Measurements from ENCODE around the gene PRTG. TPM values are rescaled to one million over a fixed set of nuclear protein-coding genes. Genes with fewer than 3 reads are reported as not detected.
A peak's percentile ranks its signal among the peaks of the same experiment; 100 is the strongest.
"Not testable (repeated sequence)": the region's sequence is repeated elsewhere in the genome, so short reads cannot be mapped to it uniquely, and the experiment has no call there.

PRTG gene
- total RNA-seq, 2 experiments from 2014 or later: not detected

DNA sequence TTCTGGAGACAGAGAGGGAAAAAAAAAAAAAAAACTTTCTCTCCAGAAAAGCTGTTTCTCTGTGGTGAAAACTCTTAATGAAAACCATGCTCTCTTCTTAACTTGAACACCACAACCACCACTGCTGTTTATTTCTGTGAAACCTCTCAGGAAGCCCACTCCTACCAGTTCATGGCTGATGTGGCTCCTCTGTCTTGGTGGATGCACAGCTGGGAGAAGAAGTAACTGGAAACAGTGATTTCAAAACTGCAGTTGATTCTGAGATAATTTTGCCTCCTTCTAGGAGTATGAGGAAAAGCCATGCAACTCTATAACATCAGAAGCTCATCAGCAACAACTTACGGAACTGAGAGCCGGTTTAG lies 114.6 kb downstream of the PRTG start:
- no peak overlapping the region for H3K4me3 Mint-ChIP-seq
- ChIA-PET POLR2A (no interaction called here), CTCF (interaction anchor here (0.7 kb wide), 1 partner anchor 64 kb away, joined by 3 read pairs; no protein-coding TSS in a partner anchor)
- no peaks in the 10 kb centered on the region for H3K9me3 Mint-ChIP-seq (ENCODE audit: low read depth)
- no peaks in the 10 kb centered on the region for H3K27me3 Mint-ChIP-seq
- intact Hi-C loops (cut with DNase I, micrococcal nuclease): no loop called here
- H3K36me3 Mint-ChIP-seq (ENCODE audit: low read depth): no peaks in the 10 kb centered on the region
- DNase-seq (no peak), ATAC-seq (no peak)
- no peak overlapping the region for H3K27ac Mint-ChIP-seq
- no peaks in the 10 kb centered on the region for H3K4me1 Mint-ChIP-seq

DNA sequence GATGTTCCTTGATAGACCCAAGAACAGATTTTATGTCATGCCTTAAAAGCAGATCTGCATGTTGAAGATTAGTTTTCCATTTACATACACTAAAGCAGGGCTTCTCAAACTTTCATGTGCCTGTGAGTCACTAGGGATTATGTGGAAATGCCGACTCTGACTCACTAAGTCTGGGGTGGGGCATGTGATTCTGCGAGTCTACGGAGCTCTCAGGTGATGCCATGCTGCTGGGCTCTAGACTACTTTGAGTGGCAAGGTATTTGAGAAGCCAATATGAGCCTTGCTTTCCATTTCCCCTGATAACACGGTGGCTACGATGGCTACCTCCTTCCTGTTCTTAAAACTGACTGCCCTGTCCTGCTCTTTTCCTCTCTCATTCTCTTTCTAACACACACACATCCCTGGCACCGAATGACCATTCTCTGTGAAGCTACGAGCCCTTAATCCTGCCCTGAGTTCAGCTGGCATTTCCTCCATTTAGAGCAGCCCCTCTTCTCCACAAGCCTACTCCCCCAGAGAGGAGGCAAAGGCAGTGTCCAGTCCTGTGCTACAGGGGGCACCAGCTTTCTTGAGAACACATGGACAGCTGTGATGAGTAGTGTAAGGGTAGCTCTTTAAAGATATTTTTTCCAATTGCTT lies 115.1 kb downstream of the PRTG start:
- H3K36me3 Mint-ChIP-seq (ENCODE audit: low read depth): no peaks in the 10 kb centered on the region
- no peaks in the 10 kb centered on the region for H3K9me3 Mint-ChIP-seq (ENCODE audit: low read depth)
- CTCF ChIA-PET: interaction anchor here (0.7 kb wide), 1 partner anchor 65 kb away, joined by 3 read pairs; no protein-coding TSS in a partner anchor
- POLR2A ChIA-PET: no interaction called here
- intact Hi-C loops (cut with DNase I, micrococcal nuclease): no loop called here
- no peak overlapping the region for H3K4me3 Mint-ChIP-seq
- no peaks in the 10 kb centered on the region for H3K27me3 Mint-ChIP-seq
- no peak overlapping the region for H3K27ac Mint-ChIP-seq
- ATAC-seq (peak; percentile 19), DNase-seq (peak; percentile 13)
- H3K4me1 Mint-ChIP-seq: no peaks in the 10 kb centered on the region

GRCh38 chr15:55619783-55620182 lies 123.2 kb downstream of the PRTG start:
- ChIA-PET CTCF (interaction anchor here (1.3 kb wide), 1 partner anchor 14 kb away, joined by 4 read pairs; no protein-coding TSS in a partner anchor), POLR2A (no interaction called here)
- DNase-seq (no peak), ATAC-seq (no peak)
- Mint-ChIP-seq H3K27ac (no peak overlapping the region), H3K36me3 (ENCODE audit: low read depth) (no peaks in the 10 kb centered on the region), H3K4me1 (no peaks in the 10 kb centered on the region), H3K27me3 (peaks cover 13% of the 10 kb centered on the region), H3K9me3 (ENCODE audit: low read depth) (no peaks in the 10 kb centered on the region), H3K4me3 (no peak overlapping the region)
- intact Hi-C loops (cut with DNase I, micrococcal nuclease): no loop called here

DNA sequence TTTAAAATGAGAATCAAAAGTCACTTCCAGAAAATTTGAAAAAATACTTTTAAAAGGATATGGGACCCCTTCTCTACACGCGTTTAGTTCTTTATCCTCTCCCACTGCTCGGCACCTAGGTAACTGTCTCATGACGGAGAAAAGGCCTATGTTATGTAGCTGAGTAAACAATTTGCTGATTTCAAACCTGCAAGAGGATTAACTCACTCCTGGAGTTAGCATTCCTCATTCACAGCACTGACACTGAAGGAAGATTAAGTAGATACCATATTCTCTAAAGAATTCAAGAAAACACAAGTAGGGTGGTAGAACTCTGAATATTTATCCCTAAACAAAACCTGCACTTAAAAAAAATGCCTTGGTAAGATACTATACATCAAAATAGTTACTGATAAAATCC lies 124.6 kb downstream of the PRTG start:
- POLR2A ChIA-PET: no interaction called here
- CTCF ChIA-PET: interaction anchor here (1.4 kb wide), 1 partner anchor 92 kb away, joined by 4 read pairs; no protein-coding TSS in a partner anchor

GRCh38 chr15:55615445-55615844 lies 127.5 kb downstream of the PRTG start:
- H3K4me1 Mint-ChIP-seq: no peaks in the 10 kb centered on the region
- no peak for ATAC-seq
- no peak for DNase-seq
- H3K4me3 Mint-ChIP-seq: no peak overlapping the region
- intact Hi-C loops (cut with DNase I, micrococcal nuclease): no loop called here
- no peaks in the 10 kb centered on the region for H3K9me3 Mint-ChIP-seq (ENCODE audit: low read depth)
- peaks cover 22% of the 10 kb centered on the region for H3K27me3 Mint-ChIP-seq
- CTCF ChIA-PET: no interaction called here
- H3K36me3 Mint-ChIP-seq (ENCODE audit: low read depth): no peaks in the 10 kb centered on the region
- H3K27ac Mint-ChIP-seq: no peak overlapping the region
- POLR2A ChIA-PET: no interaction called here

More for the DNA sequence above, 124.6 kb downstream of the PRTG start:
- no peaks in the 10 kb centered on the region for H3K4me1 Mint-ChIP-seq
- no peak for DNase-seq
- no peak for ATAC-seq
- intact Hi-C loops (cut with DNase I, micrococcal nuclease): no loop called here
- no peak overlapping the region for H3K27ac Mint-ChIP-seq
- H3K36me3 Mint-ChIP-seq (ENCODE audit: low read depth): no peaks in the 10 kb centered on the region
- no peaks in the 10 kb centered on the region for H3K9me3 Mint-ChIP-seq (ENCODE audit: low read depth)
- H3K4me3 Mint-ChIP-seq: no peak overlapping the region
- peaks cover 18% of the 10 kb centered on the region for H3K27me3 Mint-ChIP-seq

DNA sequence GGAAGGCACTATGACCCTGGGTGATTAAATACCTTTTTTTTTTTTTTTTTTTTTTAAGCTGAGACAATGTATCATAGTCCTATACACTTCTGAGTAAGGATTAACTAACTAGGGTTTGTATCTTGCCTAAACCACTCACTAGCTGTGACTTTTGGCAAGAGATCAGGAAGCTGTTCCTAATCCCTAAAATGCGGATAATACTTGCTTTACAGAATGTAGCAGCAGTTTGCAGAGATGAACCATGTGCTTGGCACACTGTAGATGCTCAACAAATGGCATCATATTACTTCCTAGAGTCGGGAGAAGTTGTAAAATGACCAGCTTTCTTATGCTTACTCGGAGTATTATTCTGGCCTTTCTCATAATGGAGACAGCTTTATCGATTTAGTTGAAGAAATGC lies 129.2 kb downstream of the PRTG start:
- peaks cover 21% of the 10 kb centered on the region for H3K27me3 Mint-ChIP-seq
- no peak for DNase-seq
- H3K4me3 Mint-ChIP-seq: no peak overlapping the region
- H3K36me3 Mint-ChIP-seq (ENCODE audit: low read depth): no peaks in the 10 kb centered on the region
- POLR2A ChIA-PET: interaction anchor here (0.7 kb wide), 1 partner anchor 249 kb away, joined by 3 read pairs; no protein-coding TSS in a partner anchor
- intact Hi-C loops (cut with DNase I, micrococcal nuclease): no loop called here
- CTCF ChIA-PET: interaction anchor here (0.7 to 1.1 kb wide), 2 partner anchors 11 to 33 kb away, joined by 3 read pairs; no protein-coding TSS in a partner anchor
- no peaks in the 10 kb centered on the region for H3K9me3 Mint-ChIP-seq (ENCODE audit: low read depth)
- no peak for ATAC-seq
- no peaks in the 10 kb centered on the region for H3K4me1 Mint-ChIP-seq
- no peak overlapping the region for H3K27ac Mint-ChIP-seq

- peaks cover 7% of the 10 kb centered on the region for H3K27me3 Mint-ChIP-seq
- no peak for DNase-seq
- H3K4me1 Mint-ChIP-seq: no peaks in the 10 kb centered on the region
- peaks cover 6% of the 10 kb centered on the region for H3K9me3 Mint-ChIP-seq (ENCODE audit: low read depth)
- ChIA-PET POLR2A (no interaction called here), CTCF (no interaction called here)
- no peak for ATAC-seq
- H3K4me3 Mint-ChIP-seq: no peak overlapping the region
- H3K36me3 Mint-ChIP-seq (ENCODE audit: low read depth): no peaks in the 10 kb centered on the region
- intact Hi-C loops (cut with DNase I, micrococcal nuclease): no loop called here
- no peak overlapping the region for H3K27ac Mint-ChIP-seq
Observed at GRCh38 chr15:55606214-55606613, 136.7 kb downstream of the PRTG start.

DNA sequence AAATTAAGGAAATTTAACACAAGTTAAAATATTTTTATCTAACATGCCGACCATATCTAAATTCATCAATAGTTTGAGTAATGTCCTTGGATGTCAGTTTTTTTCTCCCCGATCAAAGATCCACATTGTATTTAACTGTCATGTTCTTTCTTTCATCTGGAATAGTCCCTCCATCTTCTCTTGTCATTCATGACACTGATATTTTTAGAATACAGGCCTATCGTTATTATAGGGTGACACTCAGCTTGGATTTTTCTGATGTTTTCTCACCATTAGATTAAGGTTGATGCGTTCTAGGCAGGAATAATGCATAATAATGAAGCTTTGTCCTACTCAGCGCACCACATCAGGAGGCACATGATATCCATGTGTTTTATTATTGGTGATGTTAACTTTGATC lies 141.6 kb downstream of the PRTG start:
- no peak for ATAC-seq
- H3K27me3 Mint-ChIP-seq: peaks cover 6% of the 10 kb centered on the region
- ChIA-PET POLR2A (no interaction called here), CTCF (no interaction called here)
- no peaks in the 10 kb centered on the region for H3K36me3 Mint-ChIP-seq (ENCODE audit: low read depth)
- H3K4me1 Mint-ChIP-seq: no peaks in the 10 kb centered on the region
- intact Hi-C loops (cut with DNase I, micrococcal nuclease): no loop called here
- H3K9me3 Mint-ChIP-seq (ENCODE audit: low read depth): no peaks in the 10 kb centered on the region
- no peak overlapping the region for H3K27ac Mint-ChIP-seq
- no peak overlapping the region for H3K4me3 Mint-ChIP-seq
- no peak for DNase-seq

DNA sequence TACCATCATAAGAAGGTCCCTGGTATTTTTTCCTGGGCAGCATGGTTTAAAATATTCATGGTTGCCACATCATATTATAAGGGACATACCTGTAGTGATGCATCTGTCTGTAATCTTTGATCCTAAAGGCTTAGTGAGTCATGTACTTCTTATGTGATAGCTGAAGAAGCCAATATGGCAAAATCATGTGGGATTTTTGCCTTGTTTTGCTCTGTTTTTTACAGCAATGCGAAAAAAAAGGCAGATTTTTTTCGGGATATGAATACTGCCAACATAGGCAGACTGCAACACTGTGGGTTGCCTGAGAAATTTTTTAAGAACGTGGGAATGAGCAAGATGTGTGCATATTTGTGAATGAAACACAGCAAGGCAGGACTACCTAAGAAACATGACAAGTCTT lies 143.5 kb downstream of the PRTG start:
- intact Hi-C loops (cut with DNase I, micrococcal nuclease): no loop called here
- Mint-ChIP-seq H3K27ac (no peak overlapping the region), H3K4me1 (no peaks in the 10 kb centered on the region), H3K9me3 (ENCODE audit: low read depth) (no peaks in the 10 kb centered on the region), H3K4me3 (no peak overlapping the region), H3K36me3 (ENCODE audit: low read depth) (no peaks in the 10 kb centered on the region), H3K27me3 (peaks cover 9% of the 10 kb centered on the region)
- ATAC-seq (no peak), DNase-seq (no peak)
- ChIA-PET POLR2A (no interaction called here), CTCF (interaction anchor here (0.6 kb wide), 1 partner anchor 112 kb away, joined by 3 read pairs; no protein-coding TSS in a partner anchor)

GRCh38 chr15:55593019-55593418 lies 149.9 kb downstream of the PRTG start:
- peaks cover 31% of the 10 kb centered on the region for H3K27me3 Mint-ChIP-seq
- H3K9me3 Mint-ChIP-seq (ENCODE audit: low read depth); H3K27ac Mint-ChIP-seq; intact Hi-C loops (cut with DNase I, micrococcal nuclease); ATAC-seq; H3K36me3 Mint-ChIP-seq (ENCODE audit: low read depth); H3K4me1 Mint-ChIP-seq; POLR2A ChIA-PET; DNase-seq; H3K4me3 Mint-ChIP-seq: not testable (repeated sequence)
- CTCF ChIA-PET: interaction anchor here (1.1 kb wide), 1 partner anchor 66 kb away, joined by 3 read pairs; no protein-coding TSS in a partner anchor

DNA sequence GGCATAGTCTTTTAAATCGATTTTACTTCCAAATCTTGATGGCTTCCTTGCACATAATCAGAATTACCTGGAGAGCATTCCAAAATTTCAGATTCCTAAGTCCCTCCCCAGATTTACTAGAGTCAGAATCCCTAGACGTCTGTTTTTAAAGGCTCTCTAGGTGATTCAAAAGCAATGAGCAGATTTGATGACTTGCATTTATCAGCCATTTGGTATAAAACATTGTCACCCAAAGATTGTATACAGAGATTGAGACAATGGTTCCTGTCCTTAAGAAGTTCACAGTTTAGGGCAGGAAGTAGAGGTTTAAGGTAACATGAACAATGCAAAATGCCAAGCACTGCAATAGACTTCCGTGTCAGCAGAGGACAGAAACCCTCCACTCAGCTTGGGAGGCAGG lies 152.2 kb downstream of the PRTG start:
- CTCF ChIA-PET: interaction anchor here (0.7 kb wide), 1 partner anchor 35 kb away, joined by 3 read pairs; no protein-coding TSS in a partner anchor
- peaks cover 4% of the 10 kb centered on the region for H3K36me3 Mint-ChIP-seq (ENCODE audit: low read depth)
- H3K4me3 Mint-ChIP-seq: no peak overlapping the region
- peaks cover 27% of the 10 kb centered on the region for H3K27me3 Mint-ChIP-seq
- POLR2A ChIA-PET: no interaction called here
- H3K4me1 Mint-ChIP-seq: peaks cover 3% of the 10 kb centered on the region
- intact Hi-C loops (cut with DNase I, micrococcal nuclease): no loop called here
- DNase-seq (no peak), ATAC-seq (no peak)
- no peaks in the 10 kb centered on the region for H3K9me3 Mint-ChIP-seq (ENCODE audit: low read depth)
- no peak overlapping the region for H3K27ac Mint-ChIP-seq

- Mint-ChIP-seq H3K36me3 (ENCODE audit: low read depth) (peaks cover 4% of the 10 kb centered on the region), H3K4me1 (peaks cover 3% of the 10 kb centered on the region), H3K9me3 (ENCODE audit: low read depth) (no peaks in the 10 kb centered on the region), H3K27me3 (peaks cover 30% of the 10 kb centered on the region), H3K4me3 (peak overlapping the region; percentile 49), H3K27ac (no peak overlapping the region)
- no peak for DNase-seq
- no peak for ATAC-seq
- ChIA-PET CTCF (no interaction called here), POLR2A (no interaction called here)
- intact Hi-C loops (cut with DNase I, micrococcal nuclease): no loop called here
Observed at GRCh38 chr15:55589287-55589686, 153.7 kb downstream of the PRTG start.
